ENCODE results near the gene WDR18.

GRCh38 chr19:979318-979741 lies 4.8 kb upstream of the WDR18 start:
- no peak for TF ChIP-seq CTCF (IDR thresholded peaks at IDR 0.05)
- TF ChIP-seq POLR2AphosphoS5 (IDR thresholded peaks at IDR 0.05; ENCODE audit: insufficient read depth in 1 of 2, low read depth in 1 of 2) = no peak

Measured in vagina (tissue), 2 donors.